Body of pancreas (tissue), 4 donors: ENCODE results near the gene ATRNL1.

Experiments used
- POLR2A ChIP-seq, 3 donors: fragments of 450-650 bp; IDR thresholded peaks; one replicate each; pipeline ENCODE4 v1.6.1; 2016; ENCODE audit warnings: antibody characterized with exemption in 3 of 3, mild to moderate bottlenecking in 2 of 3
- TF ChIP-seq, protein P1 (sequence below), 7 experiments: fragments of 450-650 bp in 4 of 7; fragments of 200-600 bp in 3 of 7; sonication (generic) in 3 of 7; IDR thresholded peaks; one replicate each; pipeline ENCODE4 v1.5.1; 2016 to 2019; ENCODE audit warnings: antibody characterized with exemption in 7 of 7

GRCh38 chr10:115103700-115104099, 10.5 kb downstream of the ATRNL1 start:
- TF ChIP-seq, protein P1, sequence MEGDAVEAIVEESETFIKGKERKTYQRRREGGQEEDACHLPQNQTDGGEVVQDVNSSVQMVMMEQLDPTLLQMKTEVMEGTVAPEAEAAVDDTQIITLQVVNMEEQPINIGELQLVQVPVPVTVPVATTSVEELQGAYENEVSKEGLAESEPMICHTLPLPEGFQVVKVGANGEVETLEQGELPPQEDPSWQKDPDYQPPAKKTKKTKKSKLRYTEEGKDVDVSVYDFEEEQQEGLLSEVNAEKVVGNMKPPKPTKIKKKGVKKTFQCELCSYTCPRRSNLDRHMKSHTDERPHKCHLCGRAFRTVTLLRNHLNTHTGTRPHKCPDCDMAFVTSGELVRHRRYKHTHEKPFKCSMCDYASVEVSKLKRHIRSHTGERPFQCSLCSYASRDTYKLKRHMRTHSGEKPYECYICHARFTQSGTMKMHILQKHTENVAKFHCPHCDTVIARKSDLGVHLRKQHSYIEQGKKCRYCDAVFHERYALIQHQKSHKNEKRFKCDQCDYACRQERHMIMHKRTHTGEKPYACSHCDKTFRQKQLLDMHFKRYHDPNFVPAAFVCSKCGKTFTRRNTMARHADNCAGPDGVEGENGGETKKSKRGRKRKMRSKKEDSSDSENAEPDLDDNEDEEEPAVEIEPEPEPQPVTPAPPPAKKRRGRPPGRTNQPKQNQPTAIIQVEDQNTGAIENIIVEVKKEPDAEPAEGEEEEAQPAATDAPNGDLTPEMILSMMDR (IDR thresholded peaks at IDR 0.05), result no peak
- no peak for TF ChIP-seq POLR2A (IDR thresholded peaks at IDR 0.05)
